Measurements from ENCODE around the gene FRMPD1. TPM values are rescaled to one million over a fixed set of nuclear protein-coding genes. Genes with fewer than 3 reads are reported as not detected.

FRMPD1 gene
- total RNA-seq, 1 donor, result not detected

DNA sequence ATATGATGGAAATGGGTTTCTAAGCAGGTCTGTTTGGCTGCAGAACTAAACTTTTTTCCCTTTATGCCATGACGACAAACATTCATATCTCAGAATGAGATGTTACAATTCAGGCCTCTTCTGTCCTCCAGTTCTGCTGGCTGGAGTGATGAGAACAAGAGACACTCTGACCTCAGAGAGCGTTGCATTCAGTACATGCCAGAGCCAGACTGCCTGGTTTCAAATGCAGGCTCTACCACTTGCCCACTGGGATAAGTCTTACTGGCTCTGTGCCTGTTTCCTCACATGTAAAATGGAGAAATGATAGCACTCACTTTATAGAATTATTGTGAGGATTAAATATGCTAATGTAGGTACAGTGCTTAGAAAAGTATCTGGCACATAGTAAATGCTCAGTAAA lies 33.6 kb upstream of the FRMPD1 start:
- Histone ChIP-seq H3K27me3 (ENCODE audit: insufficient read depth, low read length) (peaks cover 7% of the 10 kb centered on the region), H3K79me2 (ENCODE audit: insufficient read depth, low read length) (no peaks in the 10 kb centered on the region), H3K9me3 (ENCODE audit: low read depth, low read length) (no peaks in the 10 kb centered on the region), H3K4me3 (ENCODE audit: insufficient read depth, low read length) (no peak overlapping the region), H2AFZ (ENCODE audit: low read length) (no peak overlapping the region), H3K4me2 (ENCODE audit: insufficient read depth, low read length) (no peak overlapping the region), H3K36me3 (ENCODE audit: insufficient read depth, low read length) (no peaks in the 10 kb centered on the region), H4K20me1 (ENCODE audit: insufficient read depth, low read length) (no peaks in the 10 kb centered on the region), H3K27ac (ENCODE audit: low read depth, low read length) (no peak overlapping the region), H3K4me1 (ENCODE audit: insufficient read depth, low read length) (peaks cover 13% of the 10 kb centered on the region)
- DNase-seq (ENCODE audit: insufficient read length, low spot score, missing footprints), result no peak
- TF ChIP-seq, protein P1, sequence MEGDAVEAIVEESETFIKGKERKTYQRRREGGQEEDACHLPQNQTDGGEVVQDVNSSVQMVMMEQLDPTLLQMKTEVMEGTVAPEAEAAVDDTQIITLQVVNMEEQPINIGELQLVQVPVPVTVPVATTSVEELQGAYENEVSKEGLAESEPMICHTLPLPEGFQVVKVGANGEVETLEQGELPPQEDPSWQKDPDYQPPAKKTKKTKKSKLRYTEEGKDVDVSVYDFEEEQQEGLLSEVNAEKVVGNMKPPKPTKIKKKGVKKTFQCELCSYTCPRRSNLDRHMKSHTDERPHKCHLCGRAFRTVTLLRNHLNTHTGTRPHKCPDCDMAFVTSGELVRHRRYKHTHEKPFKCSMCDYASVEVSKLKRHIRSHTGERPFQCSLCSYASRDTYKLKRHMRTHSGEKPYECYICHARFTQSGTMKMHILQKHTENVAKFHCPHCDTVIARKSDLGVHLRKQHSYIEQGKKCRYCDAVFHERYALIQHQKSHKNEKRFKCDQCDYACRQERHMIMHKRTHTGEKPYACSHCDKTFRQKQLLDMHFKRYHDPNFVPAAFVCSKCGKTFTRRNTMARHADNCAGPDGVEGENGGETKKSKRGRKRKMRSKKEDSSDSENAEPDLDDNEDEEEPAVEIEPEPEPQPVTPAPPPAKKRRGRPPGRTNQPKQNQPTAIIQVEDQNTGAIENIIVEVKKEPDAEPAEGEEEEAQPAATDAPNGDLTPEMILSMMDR (IDR thresholded peaks at IDR 0.05; ENCODE audit: extremely low read depth, low read depth, low read length), result no peak

DNA sequence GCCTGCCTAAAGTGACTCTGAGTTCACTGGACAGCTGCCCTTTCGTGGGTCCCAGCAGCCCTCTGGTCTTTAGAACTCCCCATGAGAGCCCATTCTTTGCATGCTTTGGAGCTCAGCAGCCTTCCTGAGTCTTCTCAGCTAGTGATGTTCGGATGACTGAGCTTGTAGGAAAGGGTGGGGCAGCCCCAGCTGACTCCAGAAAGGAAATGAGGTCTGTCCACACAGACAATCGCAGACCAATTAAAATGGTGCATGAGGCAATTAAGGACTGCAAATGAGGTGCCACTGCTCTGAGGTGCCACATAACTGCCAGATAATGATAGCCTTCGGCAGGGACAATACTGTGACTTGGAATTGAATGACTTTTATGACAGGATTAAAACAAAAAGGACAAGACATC lies 32.9 kb upstream of the FRMPD1 start:
- TF ChIP-seq, protein P1 (IDR thresholded peaks at IDR 0.05; ENCODE audit: extremely low read depth, low read depth, low read length), result no peak
- H3K79me2 ChIP-seq (ENCODE audit: insufficient read depth, low read length), result no peaks in the 10 kb centered on the region
- no peaks in the 10 kb centered on the region for H3K36me3 ChIP-seq (ENCODE audit: insufficient read depth, low read length)
- H3K27me3 ChIP-seq (ENCODE audit: insufficient read depth, low read length), result peaks cover 6% of the 10 kb centered on the region
- peak overlapping the region; percentile 40 for H2AFZ ChIP-seq (ENCODE audit: low read length)
- H3K27ac ChIP-seq (ENCODE audit: low read depth, low read length), result peak overlapping the region; percentile 44
- no peaks in the 10 kb centered on the region for H4K20me1 ChIP-seq (ENCODE audit: insufficient read depth, low read length)
- H3K4me2 ChIP-seq (ENCODE audit: insufficient read depth, low read length), result peak overlapping the region; percentile 20
- H3K9me3 ChIP-seq (ENCODE audit: low read depth, low read length), result no peaks in the 10 kb centered on the region
- H3K4me1 ChIP-seq (ENCODE audit: insufficient read depth, low read length), result peaks cover 13% of the 10 kb centered on the region
- no peak overlapping the region for H3K4me3 ChIP-seq (ENCODE audit: insufficient read depth, low read length)
- DNase-seq (ENCODE audit: insufficient read length, low spot score, missing footprints), result no peak

DNA sequence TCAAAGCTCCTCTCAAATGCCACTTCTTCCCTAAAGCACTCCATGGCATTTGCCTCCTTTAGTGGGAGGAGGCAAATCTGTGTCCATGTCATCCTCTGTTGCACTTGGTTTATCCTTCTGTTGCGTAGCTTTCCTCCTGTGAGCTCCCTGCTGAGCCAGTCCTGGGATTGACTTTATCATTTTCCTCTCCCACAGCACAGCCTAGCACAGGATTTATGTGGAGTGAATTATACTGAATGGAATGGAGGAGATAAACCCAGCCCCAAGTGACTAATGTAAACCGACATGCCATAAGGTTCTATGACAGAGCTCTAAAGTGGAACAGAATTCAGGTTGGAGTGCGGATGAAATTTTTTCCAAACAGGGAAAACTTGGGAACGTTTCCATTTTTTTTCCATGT lies 31.9 kb upstream of the FRMPD1 start:
- Histone ChIP-seq H3K4me2 (ENCODE audit: insufficient read depth, low read length) (peak overlapping the region; percentile 20), H2AFZ (ENCODE audit: low read length) (peak overlapping the region; percentile 13), H3K27me3 (ENCODE audit: insufficient read depth, low read length) (peaks cover 4% of the 10 kb centered on the region), H3K79me2 (ENCODE audit: insufficient read depth, low read length) (no peaks in the 10 kb centered on the region), H4K20me1 (ENCODE audit: insufficient read depth, low read length) (no peaks in the 10 kb centered on the region), H3K4me3 (ENCODE audit: insufficient read depth, low read length) (no peak overlapping the region), H3K9me3 (ENCODE audit: low read depth, low read length) (no peaks in the 10 kb centered on the region), H3K4me1 (ENCODE audit: insufficient read depth, low read length) (peaks cover 13% of the 10 kb centered on the region), H3K36me3 (ENCODE audit: insufficient read depth, low read length) (no peaks in the 10 kb centered on the region), H3K27ac (ENCODE audit: low read depth, low read length) (peak overlapping the region; percentile 44)
- DNase-seq (ENCODE audit: insufficient read length, low spot score, missing footprints), result no peak
- TF ChIP-seq, protein P1 (IDR thresholded peaks at IDR 0.05; ENCODE audit: extremely low read depth, low read depth, low read length), result no peak

DNA sequence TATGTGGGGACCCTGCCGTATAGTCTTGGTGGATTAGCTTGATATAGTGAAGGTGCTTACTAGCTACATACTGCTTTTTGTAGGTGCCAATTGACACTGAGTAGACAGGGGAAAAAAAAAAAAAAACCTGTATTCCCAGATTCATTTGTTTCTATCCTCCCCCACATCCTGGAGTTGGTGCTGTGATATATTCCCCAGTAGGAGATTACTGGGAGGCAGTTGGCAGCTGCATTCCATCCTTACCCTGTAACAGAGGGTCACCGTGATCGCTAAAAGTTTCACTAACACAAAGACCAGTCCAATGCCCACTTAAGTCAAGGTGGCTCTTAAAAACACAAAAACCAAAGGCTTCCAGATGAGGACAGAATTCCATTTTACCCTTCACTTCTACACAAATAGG lies 30.9 kb upstream of the FRMPD1 start:
- Histone ChIP-seq H4K20me1 (ENCODE audit: insufficient read depth, low read length) (no peaks in the 10 kb centered on the region), H3K27ac (ENCODE audit: low read depth, low read length) (no peak overlapping the region), H3K4me1 (ENCODE audit: insufficient read depth, low read length) (peaks cover 13% of the 10 kb centered on the region), H3K4me3 (ENCODE audit: insufficient read depth, low read length) (no peak overlapping the region), H3K79me2 (ENCODE audit: insufficient read depth, low read length) (no peaks in the 10 kb centered on the region), H3K4me2 (ENCODE audit: insufficient read depth, low read length) (no peak overlapping the region), H3K36me3 (ENCODE audit: insufficient read depth, low read length) (no peaks in the 10 kb centered on the region), H3K9me3 (ENCODE audit: low read depth, low read length) (no peaks in the 10 kb centered on the region), H3K27me3 (ENCODE audit: insufficient read depth, low read length) (peaks cover 2% of the 10 kb centered on the region), H2AFZ (ENCODE audit: low read length) (no peak overlapping the region)
- TF ChIP-seq, protein P1 (IDR thresholded peaks at IDR 0.05; ENCODE audit: extremely low read depth, low read depth, low read length), result no peak
- DNase-seq (ENCODE audit: insufficient read length, low spot score, missing footprints), result no peak

Measured in osteoblast (primary cell).